GM21526 (cell line): ENCODE results near the gene COL5A1.
"Not testable (repeated sequence)": the region's sequence is repeated elsewhere in the genome, so short reads cannot be mapped to it uniquely, and the experiment has no call there.

Experiments
- ATAC-seq: cut with Tn5 transposase; IDR thresholded peaks from one replicate; pipeline ENCODE4 v1.9.1; 2021; ENCODE audit warnings: moderate library complexity; ENCODE audit not compliant: unreplicated experiment, low FRiP score

COL5A1 gene

DNA sequence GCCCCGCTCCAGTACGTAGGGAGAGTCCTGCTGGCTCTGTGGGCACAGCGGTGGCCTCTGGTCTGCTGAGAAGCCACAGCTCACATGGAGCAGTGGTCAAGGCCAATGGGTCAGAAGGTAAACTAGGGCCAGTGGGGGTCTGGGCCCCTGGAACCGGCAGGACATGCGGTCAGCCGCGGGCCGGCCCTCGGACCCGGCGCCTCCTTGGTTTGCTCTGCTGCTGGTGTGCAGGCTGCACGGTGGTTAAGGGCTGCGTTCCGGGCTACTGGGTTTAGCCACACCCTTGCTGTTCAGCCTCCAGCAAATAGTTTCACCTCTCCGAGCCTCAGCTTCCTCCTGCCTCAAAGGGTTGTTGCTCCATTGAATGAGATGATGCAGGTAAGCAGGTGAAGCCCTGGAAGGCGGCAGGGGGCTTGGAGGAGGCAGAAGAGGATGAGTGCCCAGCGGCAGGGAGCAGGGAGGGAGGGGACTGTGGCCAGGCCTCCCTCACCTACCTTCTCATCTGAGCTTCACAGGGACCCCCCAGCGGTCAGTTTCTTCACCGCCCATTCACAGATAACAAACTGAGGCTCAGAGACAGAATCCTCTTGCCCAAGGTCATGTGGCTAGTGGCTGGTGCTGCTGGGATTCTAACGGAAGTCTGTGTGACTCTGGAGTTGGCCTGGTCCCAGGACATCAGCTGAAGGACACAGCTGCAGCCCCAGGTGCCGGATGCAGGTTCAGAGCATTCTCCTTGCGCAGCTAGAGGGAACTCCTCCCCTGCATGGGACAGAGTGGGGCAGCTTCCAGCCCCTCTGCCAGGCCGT lies 3.7 kb upstream of the COL5A1 start:
- ATAC-seq = no peak

DNA sequence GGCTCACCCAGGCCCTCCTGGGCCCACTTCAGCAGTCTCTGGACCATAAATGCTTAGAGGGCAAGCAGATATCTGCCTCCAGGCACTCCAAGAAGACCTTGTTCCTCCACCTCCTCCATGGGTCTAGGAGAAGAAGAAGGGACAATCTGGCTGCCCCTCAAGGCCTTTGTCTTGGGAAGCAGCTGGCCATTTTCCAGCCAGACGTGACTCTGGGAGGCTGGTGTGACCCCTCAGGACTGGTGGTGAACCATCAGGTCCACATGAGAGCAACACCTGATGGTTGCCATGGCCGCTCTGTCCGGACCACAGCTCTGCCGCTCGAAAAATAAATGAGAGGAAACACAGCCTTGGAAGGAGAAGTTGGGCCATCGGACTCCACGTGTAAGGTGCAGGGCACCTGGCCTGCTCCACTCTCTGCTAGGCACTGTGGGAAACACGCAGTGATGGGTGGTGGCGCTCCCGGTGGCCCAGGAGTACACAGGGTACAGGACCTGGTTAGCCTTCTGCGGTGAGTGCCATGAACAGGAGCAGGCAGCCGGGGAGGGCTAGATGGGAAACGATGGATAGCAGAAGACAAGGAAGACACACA lies 3.0 kb upstream of the COL5A1 start:
- ATAC-seq = no peak

DNA sequence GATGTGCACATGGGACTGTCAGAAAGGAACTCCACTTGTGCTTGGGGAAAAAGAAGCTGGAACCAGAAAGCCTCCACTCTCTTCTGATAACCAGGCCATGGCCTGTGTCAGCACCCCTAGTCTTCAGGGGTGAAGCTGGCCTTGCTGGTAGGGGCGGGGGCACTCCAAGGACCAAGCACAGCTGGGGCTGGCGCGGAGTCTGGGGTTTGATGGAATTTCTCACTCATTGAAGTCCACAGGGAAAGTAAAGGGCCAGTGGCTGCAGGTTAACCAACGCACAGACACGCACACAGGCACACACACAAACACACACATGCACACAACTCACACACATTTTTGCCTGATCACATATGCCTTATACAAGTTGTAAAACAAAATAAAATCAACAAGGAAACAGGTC lies 1.6 kb upstream of the COL5A1 start:
- ATAC-seq = no peak

DNA sequence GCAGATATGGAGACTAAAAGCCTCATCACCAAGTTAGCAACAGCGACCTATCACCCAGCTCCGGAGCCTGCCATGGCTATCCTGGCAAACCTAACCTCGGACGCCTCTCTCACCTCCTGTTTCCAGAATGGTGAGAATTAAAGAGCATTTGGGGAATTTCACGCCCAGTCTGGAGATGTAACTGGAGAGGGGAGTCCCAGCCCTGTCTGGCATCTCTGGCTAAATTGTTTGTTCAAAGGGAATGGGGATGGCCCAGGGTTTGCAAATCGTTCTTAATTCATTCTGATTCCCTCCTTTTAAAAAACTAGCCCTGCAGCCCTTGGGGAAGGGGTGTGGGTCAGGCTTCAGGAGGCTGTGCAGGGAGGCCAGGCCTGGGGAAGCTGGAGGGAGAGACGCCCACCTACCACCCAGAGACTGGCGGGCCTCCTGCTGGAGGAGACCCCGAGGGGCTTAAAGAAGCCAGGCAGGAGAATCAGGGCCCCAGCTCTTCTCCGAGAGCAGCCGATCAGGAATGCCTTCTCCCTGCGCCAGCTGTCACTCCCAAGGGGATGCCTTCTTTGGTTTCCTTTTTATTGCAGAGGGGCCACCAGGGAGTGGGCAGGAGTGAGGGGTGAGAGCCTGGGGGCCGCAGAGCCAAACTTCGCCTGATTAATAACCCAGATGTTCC lies 964 bp upstream of the COL5A1 start:
- ATAC-seq = no peak

DNA sequence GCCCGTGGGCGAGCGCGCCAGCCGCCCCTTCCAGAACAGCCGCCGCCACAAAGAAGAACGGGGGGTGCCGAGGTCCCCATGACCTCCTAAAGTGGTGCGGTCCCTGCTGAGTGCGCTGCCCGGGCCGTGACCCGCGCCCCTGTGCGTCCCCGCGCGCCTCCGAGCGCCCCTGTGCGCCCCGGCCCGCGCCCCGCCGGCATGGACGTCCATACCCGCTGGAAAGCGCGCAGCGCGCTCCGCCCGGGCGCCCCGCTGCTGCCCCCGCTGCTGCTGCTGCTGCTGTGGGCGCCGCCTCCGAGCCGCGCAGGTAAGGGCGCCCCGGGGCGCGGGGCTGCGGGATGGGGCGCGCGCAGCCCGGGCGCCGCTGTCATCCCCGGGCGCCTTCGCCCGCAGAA lies 384 bp downstream of the COL5A1 start:
- no peak for ATAC-seq

DNA sequence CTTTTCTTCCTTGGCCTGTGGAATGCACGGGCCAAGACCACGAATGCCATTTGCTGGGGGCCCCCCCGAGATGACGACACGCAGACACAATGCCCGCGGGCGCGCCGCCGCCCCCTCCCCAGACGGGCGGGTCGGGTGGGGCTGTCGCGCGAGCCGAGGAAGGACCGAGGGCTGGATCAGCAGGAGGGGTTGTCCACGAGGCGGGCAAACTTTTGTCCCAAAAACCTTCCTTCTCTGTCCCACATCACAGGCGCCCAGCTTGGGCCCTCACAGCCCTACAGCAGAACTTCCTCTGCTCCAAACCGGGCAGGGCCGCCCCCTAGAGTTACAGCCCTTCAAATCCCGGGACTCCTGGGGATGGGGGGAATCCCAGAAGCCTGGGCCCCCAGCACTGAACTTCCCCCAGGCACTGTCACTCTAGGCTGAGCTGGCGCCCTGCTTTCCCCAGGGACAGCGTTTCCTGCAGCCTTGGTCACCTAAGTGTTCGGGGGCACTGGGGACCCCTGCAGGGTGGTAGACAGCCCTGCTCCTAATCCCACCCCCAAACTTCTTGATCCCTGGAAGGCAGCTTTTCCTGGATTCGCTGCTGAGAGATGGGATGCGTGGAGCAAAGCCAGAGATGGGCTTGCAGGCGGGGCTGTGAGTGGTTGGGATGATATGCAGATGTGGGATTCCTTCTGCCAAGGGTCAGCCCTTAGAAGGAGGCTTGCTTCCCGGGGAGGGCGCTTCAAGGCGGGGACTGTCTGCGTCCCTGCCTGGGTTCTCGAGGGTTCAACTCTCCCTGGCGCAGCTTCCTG lies 980 bp downstream of the COL5A1 start:
- no peak for ATAC-seq

DNA sequence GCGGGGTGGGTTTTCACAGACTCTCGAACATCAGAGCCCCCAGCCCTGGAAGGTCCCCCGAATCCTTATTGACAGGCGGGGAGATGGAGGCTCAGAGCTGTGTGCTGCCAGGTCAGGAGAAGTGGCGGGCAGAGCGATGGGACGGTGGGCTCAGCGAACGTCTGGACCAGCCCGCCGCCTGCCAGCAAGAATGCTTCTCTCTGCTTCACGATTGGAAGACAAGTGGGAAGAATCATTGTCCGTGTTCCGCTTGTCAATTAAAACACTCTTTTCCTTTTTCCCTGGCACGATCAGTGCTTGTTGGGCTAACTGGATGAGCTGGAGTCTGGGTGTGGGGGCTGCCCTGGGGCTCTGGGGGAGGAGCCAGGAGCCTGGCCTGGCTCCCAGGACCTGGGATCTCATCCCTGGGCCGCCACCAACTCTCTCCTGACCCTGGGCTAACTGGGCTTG lies 1.6 kb downstream of the COL5A1 start:
- no peak for ATAC-seq

DNA sequence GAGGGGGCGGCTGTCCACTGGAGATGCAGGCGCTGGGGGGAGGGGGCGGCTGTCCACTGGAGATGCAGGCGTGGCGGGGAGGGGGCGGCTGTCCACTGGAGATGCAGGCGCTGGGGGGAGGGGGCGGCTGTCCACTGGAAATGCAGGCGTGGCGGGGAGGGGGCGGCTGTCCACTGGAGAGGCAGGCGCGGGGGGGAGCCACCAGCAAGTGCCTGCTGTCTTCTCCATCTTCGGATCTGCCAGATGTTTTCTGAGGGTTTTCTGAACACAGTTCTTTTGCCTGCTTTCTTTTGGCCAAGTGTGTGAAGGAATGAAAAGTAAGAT lies 2.8 kb downstream of the COL5A1 start:
- not testable (repeated sequence) for ATAC-seq

DNA sequence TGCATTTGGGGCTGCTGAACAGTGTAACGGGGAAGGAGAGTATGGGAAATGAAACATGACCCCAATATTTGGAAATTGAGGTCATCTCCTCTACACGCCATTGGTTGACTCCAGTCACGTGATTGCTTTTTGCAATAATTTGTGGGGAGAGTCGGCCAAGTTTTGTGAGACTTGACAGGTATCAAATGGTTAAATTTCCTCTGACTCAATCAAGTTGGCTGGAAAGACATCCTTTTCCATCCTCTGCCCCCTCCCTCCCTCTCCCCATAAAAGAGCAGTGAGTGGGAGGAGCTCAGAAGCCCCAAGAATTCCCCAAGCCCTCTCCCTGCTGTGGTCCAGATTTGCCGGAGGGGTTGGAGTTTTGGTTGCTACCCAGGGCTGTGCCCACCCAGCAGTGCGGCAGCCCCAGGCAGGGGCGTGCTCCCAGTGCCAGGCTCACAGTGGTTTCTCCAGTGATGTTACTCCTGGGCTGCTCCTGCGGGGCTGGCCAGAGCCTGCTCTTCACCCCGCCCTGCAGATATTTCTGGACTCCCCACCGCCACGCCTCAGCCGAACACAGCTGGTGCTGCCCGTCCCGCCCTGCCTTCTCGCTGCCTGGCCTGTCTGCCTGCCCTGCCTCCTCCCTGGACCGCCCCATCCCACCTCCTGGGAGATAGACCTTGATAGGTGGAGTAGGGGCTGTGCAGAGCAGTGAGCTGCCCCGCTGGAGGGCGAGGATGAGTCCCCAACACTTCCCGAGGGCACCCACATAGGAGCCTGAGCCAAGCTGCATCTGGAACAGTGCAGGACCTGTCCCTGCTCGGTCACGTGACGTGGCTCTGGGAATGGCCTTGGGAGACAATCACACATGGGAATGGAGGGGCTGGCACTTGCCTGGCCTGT lies 3.4 kb downstream of the COL5A1 start:
- ATAC-seq = no peak

DNA sequence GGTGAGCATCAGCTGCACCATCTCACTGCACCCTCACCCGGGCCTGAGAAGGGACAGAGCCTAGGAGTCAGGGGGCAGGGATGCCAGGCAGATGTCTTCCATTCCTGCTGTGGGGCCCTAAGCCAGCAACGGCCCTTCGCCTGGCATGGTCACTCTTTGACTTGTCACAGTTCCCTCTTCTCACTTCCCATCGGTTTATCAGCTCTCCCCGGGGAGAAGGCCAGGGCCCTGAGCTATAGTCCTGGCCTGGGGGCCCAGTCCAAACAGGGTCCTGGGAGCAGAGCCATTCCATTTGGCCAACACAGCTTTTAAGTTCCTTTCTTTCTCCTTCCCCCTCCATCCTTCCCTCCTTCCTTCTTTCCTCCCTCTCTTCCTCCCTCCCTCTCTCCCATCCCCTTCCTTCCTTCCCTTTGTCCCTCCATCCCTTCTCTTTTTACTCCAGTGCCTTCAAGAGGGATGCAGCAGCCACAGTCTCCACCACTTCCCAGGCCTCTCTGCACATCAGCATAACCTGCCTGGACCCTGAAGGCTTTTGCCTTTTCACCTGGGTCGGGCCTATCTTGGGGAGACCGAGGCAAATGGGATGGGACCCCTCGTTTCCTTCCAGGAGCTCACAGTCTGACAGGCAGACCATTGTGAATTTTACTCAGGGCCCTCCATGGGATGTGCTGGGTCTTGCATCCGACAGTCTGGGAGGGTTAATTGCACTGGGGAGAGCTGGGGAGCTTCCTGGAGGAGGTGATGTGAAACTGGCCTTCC lies 4.2 kb downstream of the COL5A1 start:
- no peak for ATAC-seq

DNA sequence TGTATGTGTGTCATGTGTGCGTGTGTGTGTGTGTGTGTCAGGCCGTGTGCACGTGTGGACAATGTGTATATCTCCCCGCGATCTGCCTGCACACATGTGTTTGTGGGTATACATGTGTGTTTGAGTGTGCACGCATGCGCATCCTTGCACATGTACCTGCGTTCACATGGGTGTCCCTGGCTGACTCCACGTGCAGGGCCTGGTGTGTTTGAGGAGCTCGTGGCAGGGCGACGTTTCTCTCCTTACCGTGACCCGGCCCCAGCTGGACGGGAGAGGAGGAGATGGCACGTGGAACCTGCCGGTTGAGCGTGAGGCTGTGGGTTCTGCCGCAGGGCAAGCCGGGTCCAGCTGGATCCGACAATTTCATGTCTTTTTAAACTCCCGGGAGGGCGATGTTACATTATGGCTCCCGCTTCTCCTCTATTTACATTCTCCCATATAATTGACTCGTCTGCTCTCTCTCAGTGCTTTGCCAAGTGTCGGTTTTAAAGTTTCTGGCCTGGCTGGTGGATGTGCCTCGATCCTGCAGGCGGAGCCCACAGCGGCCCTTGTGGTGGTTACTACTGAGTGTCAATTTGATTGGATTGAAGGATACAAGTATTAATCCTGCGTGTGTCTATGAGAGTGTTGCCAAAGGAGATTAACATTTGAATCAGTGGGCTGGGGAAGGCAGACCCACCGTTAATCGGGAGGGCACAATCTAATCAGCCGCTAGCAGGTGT lies 5.9 kb downstream of the COL5A1 start:
- no peak for ATAC-seq

DNA sequence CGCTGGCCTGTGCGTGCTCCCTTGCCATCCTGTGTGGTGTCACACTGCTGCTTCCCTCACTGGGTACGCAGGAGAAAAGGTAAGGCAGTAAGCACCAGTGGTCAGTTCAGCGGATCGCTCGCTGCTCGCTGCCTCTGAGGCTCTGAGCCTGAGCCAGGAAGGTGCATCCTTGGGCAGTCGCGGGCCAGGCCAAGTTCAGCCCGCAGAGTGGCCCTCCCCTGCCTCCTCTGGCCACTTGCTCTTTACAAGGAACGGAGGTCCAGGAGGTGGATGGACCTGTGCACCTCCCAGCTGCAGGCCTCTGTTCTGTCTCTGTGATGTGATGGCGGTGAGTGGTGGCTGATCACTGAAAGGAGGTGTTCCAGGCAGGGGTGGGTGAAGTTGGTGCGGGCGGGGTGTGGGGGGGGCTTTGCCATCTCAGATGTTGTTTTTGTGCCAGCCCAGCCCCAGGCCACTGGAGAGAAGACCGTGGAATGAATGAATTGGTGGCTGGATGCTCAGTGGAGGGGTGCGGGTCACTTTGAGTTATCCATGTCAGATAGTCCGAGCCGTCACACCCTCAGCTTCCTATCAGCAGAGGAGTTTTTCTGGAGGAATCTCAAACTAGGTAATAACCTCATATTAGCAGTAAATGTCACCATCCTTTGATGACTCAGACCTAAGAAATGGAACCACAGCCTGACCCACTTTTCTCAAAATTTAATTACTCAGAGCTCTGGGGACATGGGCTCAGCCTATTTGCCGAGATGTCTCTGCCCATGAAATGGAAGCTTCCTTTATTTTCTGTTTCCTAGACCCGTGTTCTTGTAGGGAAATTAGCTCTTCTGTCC lies 7.3 kb downstream of the COL5A1 start:
- no peak for ATAC-seq

DNA sequence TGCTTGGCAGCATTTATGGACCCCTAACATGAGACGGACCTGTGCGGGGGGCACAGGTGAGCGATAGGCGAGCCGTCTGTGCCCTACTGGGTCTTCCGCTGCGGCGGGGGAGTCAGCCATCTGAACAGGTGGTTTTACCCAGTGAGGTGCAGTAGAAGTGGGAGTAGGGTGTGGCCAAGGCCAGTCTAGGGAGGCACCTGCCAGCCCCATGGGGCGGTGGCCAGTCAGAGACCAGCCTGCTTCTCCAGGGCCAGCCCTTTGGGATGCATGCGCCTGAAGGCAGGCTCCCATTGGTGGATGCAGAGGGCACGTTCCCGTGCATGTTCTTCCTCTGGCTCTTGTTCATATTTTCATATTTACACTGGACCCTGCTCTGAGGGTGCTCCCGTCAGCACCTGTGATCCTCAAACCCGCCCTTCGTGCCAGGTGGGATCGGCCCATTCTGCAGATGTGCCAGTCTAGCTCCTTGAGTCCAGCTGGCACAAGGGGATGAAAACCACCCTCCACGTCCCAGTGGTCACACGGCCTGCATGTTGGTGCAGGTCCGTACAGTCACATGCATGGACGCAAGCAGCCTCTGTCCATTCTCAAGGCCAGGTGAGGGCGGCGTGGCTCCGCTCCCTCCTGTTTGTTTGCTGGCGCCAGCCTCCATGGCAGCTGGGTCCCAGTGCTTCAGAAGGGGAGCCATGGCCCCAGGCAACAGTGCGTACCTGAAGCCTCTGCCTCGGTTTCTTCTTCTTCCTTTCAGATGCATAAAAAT lies 9.0 kb downstream of the COL5A1 start:
- no peak for ATAC-seq

DNA sequence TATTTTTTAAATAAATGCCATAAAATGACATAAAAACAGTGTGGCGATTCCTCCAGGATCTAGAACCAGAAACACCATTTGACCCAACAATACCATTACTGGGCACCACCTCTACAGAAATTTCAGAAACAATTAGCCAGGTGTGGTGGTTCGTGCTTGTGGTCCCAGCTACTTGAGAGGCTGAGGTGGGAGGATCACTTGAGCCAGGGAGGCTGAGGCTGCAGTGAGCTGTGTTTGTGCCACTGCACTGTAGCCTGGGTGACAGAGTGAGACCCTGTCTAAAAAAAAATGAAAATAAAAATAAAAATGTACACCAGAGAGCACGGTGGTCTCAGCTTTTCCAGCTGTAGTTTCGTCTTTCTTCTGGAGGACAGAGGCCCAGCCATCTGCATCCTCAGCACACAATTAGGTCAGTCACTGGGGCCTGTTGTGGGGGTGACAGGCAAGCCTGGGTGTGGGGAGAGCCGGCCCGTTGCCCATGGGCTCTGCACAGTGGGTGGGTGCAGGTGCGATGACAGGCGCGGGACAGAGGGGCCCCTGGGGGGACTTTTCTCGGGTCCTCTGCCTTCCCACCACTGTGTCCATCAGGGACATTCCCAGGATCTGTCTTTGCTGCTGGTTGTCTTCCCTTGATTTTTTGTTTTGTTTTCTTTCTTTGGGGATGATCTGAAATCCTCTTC lies 9.8 kb downstream of the COL5A1 start:
- ATAC-seq = no peak

DNA sequence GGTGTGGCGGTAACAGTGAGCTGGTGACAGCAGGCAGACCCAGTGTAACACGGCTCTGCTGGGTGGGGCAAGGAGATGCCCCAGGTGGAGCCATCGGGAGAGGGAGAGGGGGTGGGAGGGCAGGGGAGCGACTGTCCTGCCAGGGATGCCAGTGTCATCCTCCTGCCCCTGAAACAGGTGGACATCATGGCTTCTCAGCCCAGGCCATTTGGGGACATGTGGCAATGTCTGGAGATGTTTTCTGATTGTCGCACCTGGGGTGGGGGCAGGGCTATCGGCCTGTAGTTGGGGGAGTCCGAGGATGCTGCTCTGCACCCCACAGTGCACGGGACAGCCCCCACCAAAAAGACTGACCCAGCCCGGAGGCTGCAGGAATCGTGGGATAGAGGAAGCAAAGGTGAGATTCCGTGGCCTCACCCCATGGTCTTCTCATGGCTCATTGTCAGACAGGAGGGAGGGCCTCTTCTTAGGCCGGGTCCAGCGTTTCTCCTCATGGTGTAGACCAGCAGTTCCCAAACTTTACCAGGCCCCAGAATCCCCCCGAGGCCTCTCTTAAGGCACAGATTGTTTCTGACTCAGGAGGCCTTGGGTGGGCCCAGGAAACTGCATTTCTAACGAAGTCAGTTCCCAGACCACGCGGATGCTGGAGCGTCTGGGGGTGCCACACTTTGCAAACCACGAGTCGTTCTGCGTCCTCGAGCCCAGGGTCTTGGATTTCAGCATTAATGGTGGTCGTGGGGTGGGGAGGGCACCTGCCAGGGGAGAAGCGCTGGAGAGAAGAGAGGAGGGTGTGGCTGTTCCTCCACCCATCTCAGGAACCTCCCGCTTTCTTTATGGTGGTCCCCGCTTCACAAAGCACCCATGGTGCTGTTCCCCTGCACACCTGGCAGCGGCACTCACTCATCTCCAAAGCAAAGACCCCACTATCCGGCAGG lies 11.0 kb downstream of the COL5A1 start:
- ATAC-seq = no peak
